SK-N-MC (cell line): ENCODE data around the gene CDC42EP4.

Experiments used
- EZH2 ChIP-seq: fragments of 200-600 bp; sonication (generic); IDR thresholded peaks from one replicate; pipeline ENCODE4 v1.6.1; 2017; ENCODE audit warnings: antibody characterized with exemption
- FOXP2 ChIP-seq: optimal IDR thresholded peaks from 2 replicates; pipeline ENCODE3; 2011; ENCODE audit warnings: mild to moderate bottlenecking, moderate library complexity; ENCODE audit not compliant: insufficient read depth; ENCODE audit errors: extremely low read length, control extremely low read depth
- POLR2AphosphoS5 ChIP-seq: IDR thresholded peaks from 2 replicates; pipeline ENCODE4 v1.6.1; 2012; ENCODE audit warnings: mild to moderate bottlenecking, low read depth, low read length, borderline replicate concordance

DNA sequence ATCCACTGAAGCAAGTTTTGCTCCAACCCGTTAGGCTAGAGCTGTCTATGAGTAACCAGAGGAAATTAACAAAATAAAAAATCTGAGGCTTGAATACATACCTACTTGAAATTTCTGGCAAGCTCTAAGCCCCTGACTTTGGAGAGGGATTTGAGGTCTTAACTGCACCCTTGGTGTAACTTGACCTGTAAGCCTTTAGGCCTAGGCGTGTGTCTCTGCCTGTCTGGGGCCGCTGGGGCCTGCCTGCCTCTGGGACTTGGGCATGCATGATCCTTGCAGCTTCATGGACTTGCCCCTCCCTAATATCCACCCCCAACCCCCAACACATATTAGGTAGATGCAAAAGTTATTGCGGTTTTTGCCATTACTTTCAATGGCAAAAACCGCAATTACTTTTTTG is 3.7 kb upstream of the CDC42EP4 start:
- TF ChIP-seq POLR2AphosphoS5 (no peak), EZH2 (no peak), FOXP2 (no peak)
